Esophagus squamous epithelium (tissue), 4 donors: ENCODE results near the gene PTGS1.

Experiments used
- POLR2A ChIP-seq, 4 donors: fragments of 450-650 bp; IDR thresholded peaks; one replicate each; pipeline ENCODE4 v1.6.1; 2017; ENCODE audit warnings: antibody characterized with exemption in 4 of 4, mild to moderate bottlenecking in 4 of 4, moderate library complexity in 3 of 4
- TF ChIP-seq, protein P1 (sequence below), 6 experiments: fragments of 450-650 bp in 4 of 6; fragments of 200-600 bp in 2 of 6; sonication (generic) in 2 of 6; IDR thresholded peaks; one replicate each; pipeline ENCODE4 v1.5.1; 2016 to 2019; ENCODE audit warnings: antibody characterized with exemption in 6 of 6, mild to moderate bottlenecking in 4 of 6, moderate library complexity in 4 of 6

DNA sequence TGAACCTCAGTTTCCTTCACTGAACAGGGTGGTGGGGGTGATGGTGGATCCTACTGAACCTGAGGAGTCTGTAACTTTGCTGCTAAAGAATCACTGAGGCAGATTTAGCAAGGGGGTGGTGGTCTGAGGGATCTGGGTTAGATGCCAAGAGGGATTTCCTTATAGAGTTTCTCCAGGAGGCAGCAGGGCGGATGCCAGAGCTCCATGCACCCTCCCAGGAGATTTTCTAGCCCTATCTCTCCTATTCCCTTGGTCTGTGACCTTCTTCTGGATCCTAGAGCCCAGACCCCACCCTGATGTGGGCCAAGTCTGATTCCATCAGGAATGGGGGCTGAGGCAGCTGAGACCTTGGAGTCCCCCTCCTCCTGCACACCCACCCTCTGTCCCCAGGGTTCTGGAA, 6.0 kb downstream of the PTGS1 start:
- TF ChIP-seq, protein P1, sequence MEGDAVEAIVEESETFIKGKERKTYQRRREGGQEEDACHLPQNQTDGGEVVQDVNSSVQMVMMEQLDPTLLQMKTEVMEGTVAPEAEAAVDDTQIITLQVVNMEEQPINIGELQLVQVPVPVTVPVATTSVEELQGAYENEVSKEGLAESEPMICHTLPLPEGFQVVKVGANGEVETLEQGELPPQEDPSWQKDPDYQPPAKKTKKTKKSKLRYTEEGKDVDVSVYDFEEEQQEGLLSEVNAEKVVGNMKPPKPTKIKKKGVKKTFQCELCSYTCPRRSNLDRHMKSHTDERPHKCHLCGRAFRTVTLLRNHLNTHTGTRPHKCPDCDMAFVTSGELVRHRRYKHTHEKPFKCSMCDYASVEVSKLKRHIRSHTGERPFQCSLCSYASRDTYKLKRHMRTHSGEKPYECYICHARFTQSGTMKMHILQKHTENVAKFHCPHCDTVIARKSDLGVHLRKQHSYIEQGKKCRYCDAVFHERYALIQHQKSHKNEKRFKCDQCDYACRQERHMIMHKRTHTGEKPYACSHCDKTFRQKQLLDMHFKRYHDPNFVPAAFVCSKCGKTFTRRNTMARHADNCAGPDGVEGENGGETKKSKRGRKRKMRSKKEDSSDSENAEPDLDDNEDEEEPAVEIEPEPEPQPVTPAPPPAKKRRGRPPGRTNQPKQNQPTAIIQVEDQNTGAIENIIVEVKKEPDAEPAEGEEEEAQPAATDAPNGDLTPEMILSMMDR (IDR thresholded peaks at IDR 0.05): no peak
- TF ChIP-seq POLR2A (IDR thresholded peaks at IDR 0.05): no peak
